Activated naive CD4-positive, alpha-beta T cell treated with anti-CD3 and anti-CD28 coated beads, Interleukin-2, amount 50 U/mL, for 72 hours (primary cell): ENCODE data around the gene MTRFR. TPM values are rescaled to one million over a fixed set of nuclear protein-coding genes. Genes with fewer than 3 reads are reported as not detected.

ENCODE experiments used
- ATAC-seq, 2 donors: fragments of 150-1000 bp; cut with Tn5 transposase; 2 replicates each; pipeline ENCODE4 v1.10.0; 2021; ENCODE audit warnings: mild to moderate bottlenecking in 2 of 2, moderate library complexity in 2 of 2
- DNase-seq, 2 donors: peaks; one replicate each; pipeline ENCODE4 v3.0.0; 2021 to 2022; ENCODE audit warnings: low spot score in 2 of 2
- H3K27ac Mint-ChIP-seq, 2 donors: one replicate each; pipeline ENCODE4 v1.8.0; 2022; ENCODE audit warnings: mild to moderate bottlenecking in 2 of 2, mixed read lengths in 2 of 2
- H3K36me3 Mint-ChIP-seq, 2 donors: one replicate each; pipeline ENCODE4 v1.8.0; 2022; ENCODE audit warnings: mixed read lengths in 2 of 2
- H3K9me3 Mint-ChIP-seq, 2 donors: one replicate each; pipeline ENCODE4 v1.8.0; 2022; ENCODE audit warnings: mixed read lengths in 2 of 2
- total RNA-seq, 2 donors: library from RNA; stranded (reverse); gene quantifications; one replicate each; pipeline ENCODE4 v1.2.3, GENCODE V29; 2022

The MTRFR gene
- total RNA-seq, 2 donors from 2014 or later: 30.7 to 46.4 TPM

- no peak overlapping the region for H3K27ac Mint-ChIP-seq
- no peaks in the 10 kb centered on the region for H3K9me3 Mint-ChIP-seq
- no peak for ATAC-seq
- DNase-seq: no peak
- H3K36me3 Mint-ChIP-seq: no peaks in the 10 kb centered on the region
Measured at GRCh38 chr12:123284669-123285068, 51.4 kb downstream of the MTRFR start.

DNA sequence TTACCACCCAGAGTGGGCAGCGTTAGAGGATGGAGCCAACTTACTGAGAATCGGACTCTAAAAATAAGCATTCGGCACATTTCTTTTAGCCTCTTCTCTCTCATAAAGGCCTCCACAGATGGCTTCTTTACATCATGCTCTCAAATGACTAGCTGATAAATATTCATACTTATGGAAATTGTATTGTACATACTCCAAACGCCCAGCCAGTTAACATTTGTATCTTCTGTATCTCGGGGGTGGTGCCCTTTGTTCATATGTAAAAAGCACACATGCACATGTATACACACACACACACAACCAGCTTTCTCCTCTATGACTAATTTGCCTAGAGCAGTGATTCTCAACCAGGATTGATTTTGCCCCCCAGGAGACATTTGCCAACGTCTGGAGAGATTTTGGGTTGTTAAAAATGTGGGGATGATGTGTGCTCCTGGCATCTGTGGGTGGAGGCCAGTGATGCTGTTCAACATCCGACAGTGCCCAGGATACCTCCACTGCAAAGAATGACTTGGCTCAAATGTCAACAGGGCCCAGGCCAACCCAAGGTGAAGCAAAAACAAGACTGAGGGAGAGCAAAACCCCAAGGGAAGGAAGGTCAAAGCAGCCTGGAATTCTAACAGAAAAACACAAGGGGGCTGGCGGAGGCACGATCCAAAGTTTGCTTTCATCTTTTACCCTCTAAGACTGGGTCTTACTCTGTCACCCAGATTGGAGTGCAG, 53.6 kb downstream of the MTRFR start:
- Mint-ChIP-seq H3K9me3 (no peaks in the 10 kb centered on the region), H3K36me3 (no peaks in the 10 kb centered on the region), H3K27ac (peak overlapping the region; percentile 19 to 29)
- DNase-seq (no peak), ATAC-seq (no peak)

GRCh38 chr12:123288751-123289346, 55.6 kb downstream of the MTRFR start:
- Mint-ChIP-seq H3K27ac (peak overlapping the region in 1 of 2 donors; percentile 10), H3K9me3 (no peaks in the 10 kb centered on the region), H3K36me3 (peaks cover 0 to 6% of the 10 kb centered on the region in 2 donors)
- no peak for DNase-seq
- no peak for ATAC-seq

- ATAC-seq: no peak
Measured at GRCh38 chr12:123289911-123290310, 56.7 kb downstream of the MTRFR start.

GRCh38 chr12:123293178-123293760, 60.0 kb downstream of the MTRFR start:
- no peak for DNase-seq
- ATAC-seq: no peak
- Mint-ChIP-seq H3K36me3 (peaks cover 8 to 35% of the 10 kb centered on the region in 2 donors), H3K9me3 (no peaks in the 10 kb centered on the region), H3K27ac (peak overlapping the region in 1 of 2 donors; percentile 36)

More at GRCh38 chr12:123289911-123290310, 56.7 kb downstream of the MTRFR start:
- DNase-seq: no peak
- Mint-ChIP-seq H3K9me3 (no peaks in the 10 kb centered on the region), H3K36me3 (peaks cover 0 to 16% of the 10 kb centered on the region in 2 donors), H3K27ac (no peak overlapping the region)

DNA sequence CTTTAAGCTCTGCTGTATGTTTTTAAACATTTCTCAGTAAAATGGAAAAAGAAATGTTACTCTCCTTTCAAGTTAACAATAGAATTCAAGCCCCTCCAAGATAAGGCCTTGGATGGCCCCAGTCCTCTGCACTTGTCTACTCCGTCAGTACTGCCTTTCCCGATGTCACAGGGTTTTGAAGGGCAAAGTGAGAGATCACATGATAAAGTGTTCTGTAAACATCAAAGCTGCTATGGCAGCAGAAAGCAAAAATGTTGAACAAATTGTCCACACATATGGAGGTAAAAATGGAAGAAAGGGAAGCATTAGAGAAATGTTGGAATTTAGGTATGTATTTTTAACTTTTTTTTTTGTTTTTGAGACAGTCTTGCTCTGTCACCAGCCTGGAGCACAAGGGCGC, 71.9 kb downstream of the MTRFR start:
- ATAC-seq (no peak), DNase-seq (no peak)
- Mint-ChIP-seq H3K36me3 (peaks cover 4 to 14% of the 10 kb centered on the region in 2 donors), H3K9me3 (no peaks in the 10 kb centered on the region), H3K27ac (peak overlapping the region in 1 of 2 donors; percentile 19)

- DNase-seq (no peak), ATAC-seq (no peak)
- no peak overlapping the region for H3K27ac Mint-ChIP-seq
- H3K9me3 Mint-ChIP-seq: no peaks in the 10 kb centered on the region
- H3K36me3 Mint-ChIP-seq: peaks cover 4 to 14% of the 10 kb centered on the region in 2 donors
Measured at GRCh38 chr12:123306200-123306599, 73.0 kb downstream of the MTRFR start.

Other genes starting within 250 kb of the MTRFR start
- gene PITPNM2, start 82.3 kb upstream of the MTRFR start, total RNA-seq: 10 to 100 TPM; 15.9 to 18.5 TPM
- 100 to 1,000 TPM in 1 of 2 donors, 10 to 100 TPM in 1; 99.0 to 148 TPM for gene MPHOSPH9, start 295 bp upstream of the MTRFR start, total RNA-seq
- 10 to 100 TPM; 46.0 to 73.6 TPM for gene CDK2AP1, start 38.4 kb downstream of the MTRFR start, total RNA-seq
- gene SBNO1, start 131.4 kb downstream of the MTRFR start, total RNA-seq: 10 to 100 TPM; 58.4 to 88.6 TPM
- 10 to 100 TPM; 51.8 to 58.4 TPM for gene KMT5A, start 150.7 kb downstream of the MTRFR start, total RNA-seq
- 10 to 100 TPM in 1 of 2 donors, 1 to 10 TPM in 1; 8.6 to 11.2 TPM for gene RILPL2, start 203.2 kb downstream of the MTRFR start, total RNA-seq
- gene SNRNP35, start 224.7 kb downstream of the MTRFR start, total RNA-seq: 10 to 100 TPM; 20.9 to 26.4 TPM